GM19395 (cell line): ENCODE measurements around the gene CHCHD6.

ENCODE experiments used
- ATAC-seq: cut with Tn5 transposase; IDR thresholded peaks from one replicate; pipeline ENCODE4 v1.9.1; 2021; ENCODE audit warnings: mild to moderate bottlenecking, moderate library complexity; ENCODE audit not compliant: unreplicated experiment

Gene CHCHD6

GRCh38 chr3:126936853-126937425 lies 232.9 kb downstream of the CHCHD6 start:
- ATAC-seq, result no peak

- no peak for ATAC-seq
Measured at GRCh38 chr3:126937533-126937932, 233.5 kb downstream of the CHCHD6 start.

- no peak for ATAC-seq
Measured at GRCh38 chr3:126937973-126938372, 233.9 kb downstream of the CHCHD6 start.

- ATAC-seq, result no peak
Measured at GRCh38 chr3:126938520-126939337, 234.7 kb downstream of the CHCHD6 start.

GRCh38 chr3:126939338-126939718 lies 235.3 kb downstream of the CHCHD6 start:
- no peak for ATAC-seq

GRCh38 chr3:126939733-126940132 lies 235.7 kb downstream of the CHCHD6 start:
- ATAC-seq, result no peak

- ATAC-seq, result no peak
Measured at GRCh38 chr3:126941721-126942270, 237.8 kb downstream of the CHCHD6 start.

- ATAC-seq, result no peak
Measured at GRCh38 chr3:126944089-126944965, 240.3 kb downstream of the CHCHD6 start.

- ATAC-seq, result no peak
Measured at GRCh38 chr3:126945171-126945721, 241.2 kb downstream of the CHCHD6 start.

- no peak for ATAC-seq
Measured at GRCh38 chr3:126945891-126946290, 241.9 kb downstream of the CHCHD6 start.

- ATAC-seq, result no peak
Measured at GRCh38 chr3:126946405-126946804, 242.4 kb downstream of the CHCHD6 start.

- no peak for ATAC-seq
Measured at GRCh38 chr3:126947429-126947828, 243.4 kb downstream of the CHCHD6 start.

GRCh38 chr3:126948980-126949535 lies 245.0 kb downstream of the CHCHD6 start:
- no peak for ATAC-seq

GRCh38 chr3:126951561-126951960 lies 247.5 kb downstream of the CHCHD6 start:
- no peak for ATAC-seq

GRCh38 chr3:126952261-126952982 lies 248.4 kb downstream of the CHCHD6 start:
- no peak for ATAC-seq

- no peak for ATAC-seq
Measured at GRCh38 chr3:126952983-126953660, 249.1 kb downstream of the CHCHD6 start.

GRCh38 chr3:126954141-126954842 lies 250.3 kb downstream of the CHCHD6 start:
- peak; percentile 59 for ATAC-seq

GRCh38 chr3:126955004-126955790 lies 251.2 kb downstream of the CHCHD6 start:
- ATAC-seq, result peak; percentile 88
